ENCODE measurements around the gene IFNGR2. TPM values are rescaled to one million over a fixed set of nuclear protein-coding genes. Genes with fewer than 3 reads are reported as not detected.

The IFNGR2 gene
- total RNA-seq, 2 donors from 2014 or later: 88.1 to 122 TPM

- no peak for TF ChIP-seq POLR2AphosphoS5 (IDR thresholded peaks at IDR 0.05)
- TF ChIP-seq POLR2A (IDR thresholded peaks at IDR 0.05): no peak
- TF ChIP-seq CTCF (IDR thresholded peaks at IDR 0.05): no peak
- WGBS: 69% methylated on average over 11 of the region's 11 CpGs
- no peaks in the 10 kb centered on the region for H3K27me3 ChIP-seq (replicated peaks; ENCODE audit: insufficient read depth)
- no peak overlapping the region for H3K4me3 ChIP-seq
- H3K4me1 ChIP-seq (replicated peaks): peaks cover 2% of the 10 kb centered on the region
- intact Hi-C loops (cut with DNase I): no loop called here
- no peaks in the 10 kb centered on the region for H3K36me3 ChIP-seq
- DNase-seq (ENCODE audit: low spot score): no peak
- peak overlapping the region in 1 of 2 donors; percentile 1 for H3K27ac ChIP-seq
- H3K9me3 ChIP-seq: no peaks in the 10 kb centered on the region
Measured at GRCh38 chr21:33414926-33415325, 11.7 kb downstream of the IFNGR2 start.

- peak; percentile 62 for DNase-seq (ENCODE audit: low spot score)
- WGBS: 32% methylated on average over 2 of the region's 2 CpGs
- Histone ChIP-seq H3K27me3 (replicated peaks; ENCODE audit: insufficient read depth) (no peaks in the 10 kb centered on the region), H3K27ac (peak overlapping the region; percentile 50 to 52), H3K4me3 (no peak overlapping the region), H3K36me3 (no peaks in the 10 kb centered on the region), H3K4me1 (replicated peaks) (peaks cover 2% of the 10 kb centered on the region), H3K9me3 (no peaks in the 10 kb centered on the region)
- no peak for TF ChIP-seq CTCF (IDR thresholded peaks at IDR 0.05)
- no peak for TF ChIP-seq POLR2A (IDR thresholded peaks at IDR 0.05)
- TF ChIP-seq POLR2AphosphoS5 (IDR thresholded peaks at IDR 0.05): no peak
- intact Hi-C loops (cut with DNase I): no loop called here
Measured at GRCh38 chr21:33418691-33419090, 15.5 kb downstream of the IFNGR2 start.

GRCh38 chr21:33419538-33420123, 16.4 kb downstream of the IFNGR2 start:
- Histone ChIP-seq H3K36me3 (no peaks in the 10 kb centered on the region), H3K4me1 (replicated peaks) (peaks cover 2% of the 10 kb centered on the region), H3K27ac (peak overlapping the region; percentile 31 to 52), H3K27me3 (replicated peaks; ENCODE audit: insufficient read depth) (no peaks in the 10 kb centered on the region), H3K4me3 (no peak overlapping the region), H3K9me3 (no peaks in the 10 kb centered on the region)
- TF ChIP-seq POLR2A (IDR thresholded peaks at IDR 0.05) (no peak), POLR2AphosphoS5 (IDR thresholded peaks at IDR 0.05) (no peak), CTCF (IDR thresholded peaks at IDR 0.05) (no peak)
- intact Hi-C loops (cut with DNase I): no loop called here
- no peak for DNase-seq (ENCODE audit: low spot score)
- WGBS: 85% methylated on average over 12 of the region's 12 CpGs

GRCh38 chr21:33421713-33422393, 18.6 kb downstream of the IFNGR2 start:
- WGBS: 89% methylated on average over 5 of the region's 5 CpGs
- Histone ChIP-seq H3K36me3 (peaks cover 0 to 6% of the 10 kb centered on the region in 2 donors), H3K4me1 (replicated peaks) (peaks cover 2% of the 10 kb centered on the region), H3K27me3 (replicated peaks; ENCODE audit: insufficient read depth) (no peaks in the 10 kb centered on the region), H3K4me3 (no peak overlapping the region), H3K9me3 (no peaks in the 10 kb centered on the region), H3K27ac (no peak overlapping the region)
- TF ChIP-seq POLR2AphosphoS5 (IDR thresholded peaks at IDR 0.05) (no peak), POLR2A (IDR thresholded peaks at IDR 0.05) (no peak), CTCF (IDR thresholded peaks at IDR 0.05) (no peak)
- intact Hi-C loops (cut with DNase I): no loop called here
- DNase-seq (ENCODE audit: low spot score): no peak

- H3K36me3 ChIP-seq: peaks cover 0 to 6% of the 10 kb centered on the region in 2 donors
- intact Hi-C loops (cut with DNase I): no loop called here
Measured at GRCh38 chr21:33424214-33424613, 21.0 kb downstream of the IFNGR2 start.

More at GRCh38 chr21:33424214-33424613, 21.0 kb downstream of the IFNGR2 start:
- Histone ChIP-seq H3K9me3 (no peaks in the 10 kb centered on the region), H3K4me1 (replicated peaks) (peaks cover 6% of the 10 kb centered on the region), H3K4me3 (no peak overlapping the region), H3K27me3 (replicated peaks; ENCODE audit: insufficient read depth) (no peaks in the 10 kb centered on the region), H3K27ac (no peak overlapping the region)
- DNase-seq (ENCODE audit: low spot score): no peak
- WGBS: 90% methylated on average over 9 of the region's 9 CpGs
- no peak for TF ChIP-seq POLR2AphosphoS5 (IDR thresholded peaks at IDR 0.05)
- no peak for TF ChIP-seq POLR2A (IDR thresholded peaks at IDR 0.05)
- no peak for TF ChIP-seq CTCF (IDR thresholded peaks at IDR 0.05)
